Activated CD4-positive, alpha-beta T cell treated with anti-CD3 and anti-CD28 coated beads, Interleukin-2, amount 10 ng/mL, durations not matched to agents 7 days and 5 days (primary cell): Measurements from ENCODE around the gene OTOL1. TPM values are rescaled to one million over a fixed set of nuclear protein-coding genes. Genes with fewer than 3 reads are reported as not detected.
"Not testable (repeated sequence)": the region's sequence is repeated elsewhere in the genome, so short reads cannot be mapped to it uniquely, and the experiment has no call there.

ENCODE experiments used
- CTCF ChIA-PET: fragments of 350-600 bp; sonication (Branson Sonifier 250); formaldehyde crosslinking; loops from one replicate; lab custom pipeline; 2021; ENCODE audit warnings: antibody characterized with exemption; lab: Charles Lee
- POLR2A ChIA-PET: fragments of 350-600 bp; sonication (Branson Sonifier 250); formaldehyde crosslinking; loops from one replicate; lab custom pipeline; 2021; ENCODE audit warnings: antibody characterized with exemption; lab: Charles Lee
- DNase-seq: peaks from one replicate; pipeline ENCODE4 v3.0.0-alpha.2; 2020
- H3K27ac Mint-ChIP-seq: one replicate; pipeline ENCODE4 v1.8.0; 2021; ENCODE audit warnings: mild to moderate bottlenecking, moderate library complexity, mixed read lengths
- H3K27me3 Mint-ChIP-seq: one replicate; pipeline ENCODE4 v1.8.0; 2021; ENCODE audit warnings: mixed read lengths
- H3K36me3 Mint-ChIP-seq: one replicate; pipeline ENCODE4 v1.8.0; 2021; ENCODE audit warnings: low read depth, mixed read lengths
- H3K4me1 Mint-ChIP-seq: one replicate; pipeline ENCODE4 v1.8.0; 2021; ENCODE audit warnings: mixed read lengths
- H3K4me3 Mint-ChIP-seq: one replicate; pipeline ENCODE4 v1.8.0; 2021; ENCODE audit warnings: mild to moderate bottlenecking, moderate library complexity, mixed read lengths
- H3K9me3 Mint-ChIP-seq: one replicate; pipeline ENCODE4 v1.8.0; 2021; ENCODE audit warnings: mixed read lengths
- total RNA-seq, 2 experiments: library from RNA; stranded (reverse); gene quantifications; one replicate each; pipeline ENCODE4 v1.2.3, GENCODE V29; 2021

Gene OTOL1
- total RNA-seq, 2 experiments from 2014 or later, result not detected

GRCh38 chr3:161490845-161491244 lies 5.8 kb upstream of the OTOL1 start:
- H3K4me1 Mint-ChIP-seq, H3K4me3 Mint-ChIP-seq, CTCF ChIA-PET, DNase-seq, H3K9me3 Mint-ChIP-seq, POLR2A ChIA-PET, H3K27me3 Mint-ChIP-seq, H3K36me3 Mint-ChIP-seq, H3K27ac Mint-ChIP-seq: not testable (repeated sequence)

GRCh38 chr3:161498259-161498921 lies 1.8 kb downstream of the OTOL1 start:
- no peaks in the 10 kb centered on the region for H3K4me1 Mint-ChIP-seq
- DNase-seq, result no peak
- POLR2A ChIA-PET, result no interaction called here

GRCh38 chr3:161500068-161500796 lies 3.6 kb downstream of the OTOL1 start:
- POLR2A ChIA-PET, result no interaction called here
- CTCF ChIA-PET, result no interaction called here
- Mint-ChIP-seq H3K36me3 (no peaks in the 10 kb centered on the region), H3K4me3 (no peak overlapping the region), H3K4me1 (no peaks in the 10 kb centered on the region), H3K27ac (no peak overlapping the region), H3K27me3 (peaks cover 5% of the 10 kb centered on the region), H3K9me3 (no peaks in the 10 kb centered on the region)
- DNase-seq, result no peak

More at GRCh38 chr3:161498259-161498921, 1.8 kb downstream of the OTOL1 start:
- no peaks in the 10 kb centered on the region for H3K9me3 Mint-ChIP-seq
- CTCF ChIA-PET, result interaction anchor here (0.5 kb wide), 1 partner anchor 513 kb away, joined by 3 read pairs; no protein-coding TSS in a partner anchor
- no peak overlapping the region for H3K4me3 Mint-ChIP-seq
- H3K27ac Mint-ChIP-seq, result no peak overlapping the region
- peaks cover 5% of the 10 kb centered on the region for H3K27me3 Mint-ChIP-seq
- H3K36me3 Mint-ChIP-seq, result no peaks in the 10 kb centered on the region

GRCh38 chr3:161503271-161503670 lies 6.7 kb downstream of the OTOL1 start:
- H3K4me3 Mint-ChIP-seq, result no peak overlapping the region
- H3K27me3 Mint-ChIP-seq, result peaks cover 5% of the 10 kb centered on the region
- H3K9me3 Mint-ChIP-seq, result no peaks in the 10 kb centered on the region
- ChIA-PET CTCF (no interaction called here), POLR2A (no interaction called here)
- no peaks in the 10 kb centered on the region for H3K4me1 Mint-ChIP-seq
- DNase-seq, result no peak
- no peak overlapping the region for H3K27ac Mint-ChIP-seq
- H3K36me3 Mint-ChIP-seq, result no peaks in the 10 kb centered on the region

GRCh38 chr3:161508852-161509477 lies 12.4 kb downstream of the OTOL1 start:
- CTCF ChIA-PET, result no interaction called here
- H3K4me1 Mint-ChIP-seq, result no peaks in the 10 kb centered on the region

GRCh38 chr3:161510510-161511260 lies 14.1 kb downstream of the OTOL1 start:
- no peak for DNase-seq
- Mint-ChIP-seq H3K27me3 (no peaks in the 10 kb centered on the region), H3K4me1 (no peaks in the 10 kb centered on the region), H3K4me3 (no peak overlapping the region), H3K27ac (no peak overlapping the region), H3K36me3 (no peaks in the 10 kb centered on the region), H3K9me3 (no peaks in the 10 kb centered on the region)
- ChIA-PET POLR2A (no interaction called here), CTCF (no interaction called here)

More at GRCh38 chr3:161508852-161509477, 12.4 kb downstream of the OTOL1 start:
- Mint-ChIP-seq H3K27me3 (no peaks in the 10 kb centered on the region), H3K27ac (no peak overlapping the region), H3K36me3 (no peaks in the 10 kb centered on the region), H3K4me3 (no peak overlapping the region), H3K9me3 (no peaks in the 10 kb centered on the region)
- DNase-seq, result no peak
- POLR2A ChIA-PET, result no interaction called here

- ChIA-PET POLR2A (no interaction called here), CTCF (no interaction called here)
- DNase-seq, result no peak
- Mint-ChIP-seq H3K27me3 (peaks cover 1% of the 10 kb centered on the region), H3K36me3 (no peaks in the 10 kb centered on the region), H3K4me3 (no peak overlapping the region), H3K9me3 (no peaks in the 10 kb centered on the region), H3K4me1 (no peaks in the 10 kb centered on the region), H3K27ac (no peak overlapping the region)
These were observed 27.3 kb downstream of the OTOL1 start for GRCh38 chr3:161523916-161524315.

- DNase-seq, result no peak
These were observed 35.3 kb downstream of the OTOL1 start for GRCh38 chr3:161531930-161532329.

GRCh38 chr3:161540594-161540993 lies 44.0 kb downstream of the OTOL1 start:
- no peak for DNase-seq
- Mint-ChIP-seq H3K27ac (no peak overlapping the region), H3K9me3 (no peaks in the 10 kb centered on the region), H3K27me3 (no peaks in the 10 kb centered on the region), H3K4me3 (no peak overlapping the region), H3K4me1 (no peaks in the 10 kb centered on the region), H3K36me3 (no peaks in the 10 kb centered on the region)
- POLR2A ChIA-PET, result no interaction called here
- CTCF ChIA-PET, result interaction anchor here (0.7 kb wide), 1 partner anchor 9 kb away, joined by 3 read pairs; no protein-coding TSS in a partner anchor

More at GRCh38 chr3:161531930-161532329, 35.3 kb downstream of the OTOL1 start:
- POLR2A ChIA-PET, result no interaction called here
- no peaks in the 10 kb centered on the region for H3K27me3 Mint-ChIP-seq
- CTCF ChIA-PET, result interaction anchor here (1.2 kb wide), 1 partner anchor 9 kb away, joined by 3 read pairs; no protein-coding TSS in a partner anchor
- H3K4me1 Mint-ChIP-seq, result no peaks in the 10 kb centered on the region
- H3K4me3 Mint-ChIP-seq, result no peak overlapping the region
- H3K36me3 Mint-ChIP-seq, result no peaks in the 10 kb centered on the region
- no peak overlapping the region for H3K27ac Mint-ChIP-seq
- H3K9me3 Mint-ChIP-seq, result no peaks in the 10 kb centered on the region

GRCh38 chr3:161545824-161546223 lies 49.2 kb downstream of the OTOL1 start:
- Mint-ChIP-seq H3K27ac (no peak overlapping the region), H3K27me3 (no peaks in the 10 kb centered on the region), H3K4me1 (no peaks in the 10 kb centered on the region), H3K4me3 (no peak overlapping the region), H3K36me3 (no peaks in the 10 kb centered on the region), H3K9me3 (no peaks in the 10 kb centered on the region)
- ChIA-PET CTCF (no interaction called here), POLR2A (no interaction called here)
- no peak for DNase-seq

- no peak for DNase-seq
- ChIA-PET CTCF (no interaction called here), POLR2A (no interaction called here)
- no peaks in the 10 kb centered on the region for H3K4me1 Mint-ChIP-seq
- H3K27me3 Mint-ChIP-seq, result no peaks in the 10 kb centered on the region
- no peaks in the 10 kb centered on the region for H3K9me3 Mint-ChIP-seq
- no peaks in the 10 kb centered on the region for H3K36me3 Mint-ChIP-seq
- no peak overlapping the region for H3K27ac Mint-ChIP-seq
- no peak overlapping the region for H3K4me3 Mint-ChIP-seq
These were observed 51.7 kb downstream of the OTOL1 start for GRCh38 chr3:161548301-161548700.

GRCh38 chr3:161549261-161549660 lies 52.7 kb downstream of the OTOL1 start:
- H3K27me3 Mint-ChIP-seq, result no peaks in the 10 kb centered on the region

More at GRCh38 chr3:161549261-161549660, 52.7 kb downstream of the OTOL1 start:
- ChIA-PET POLR2A (no interaction called here), CTCF (no interaction called here)
- H3K36me3 Mint-ChIP-seq, result no peaks in the 10 kb centered on the region
- no peaks in the 10 kb centered on the region for H3K9me3 Mint-ChIP-seq
- no peaks in the 10 kb centered on the region for H3K4me1 Mint-ChIP-seq
- DNase-seq, result no peak
- H3K27ac Mint-ChIP-seq, result no peak overlapping the region
- H3K4me3 Mint-ChIP-seq, result no peak overlapping the region
